ENCODE results near the gene TSBP1.
"Not testable (repeated sequence)": the region's sequence is repeated elsewhere in the genome, so short reads cannot be mapped to it uniquely, and the experiment has no call there.

Gene TSBP1

GRCh38 chr6:32288426-32288825 lies 83.3 kb downstream of the TSBP1 start:
- no peak for DNase-seq (ENCODE audit: low spot score)

GRCh38 chr6:32273801-32274577 lies 97.7 kb downstream of the TSBP1 start:
- peak; percentile 24 for DNase-seq (ENCODE audit: low spot score)

DNA sequence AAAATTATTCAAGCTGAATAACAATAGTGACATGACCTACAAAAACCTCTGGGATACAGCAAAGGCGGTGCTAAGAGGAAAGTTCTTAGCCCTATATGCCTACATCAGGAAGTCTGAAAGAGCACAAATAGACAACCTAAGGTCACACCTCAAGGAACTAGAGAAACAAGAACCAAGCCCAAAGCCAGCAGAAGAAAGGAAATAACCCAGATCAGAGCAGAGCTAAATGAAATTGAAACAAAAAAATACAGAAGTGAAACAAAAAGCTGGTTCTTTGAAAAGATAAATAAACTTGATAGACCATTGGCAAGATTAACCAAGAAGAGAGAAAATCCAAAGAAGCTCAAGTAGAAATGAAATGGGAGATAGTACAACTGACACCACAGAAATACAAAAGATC lies 100.3 kb downstream of the TSBP1 start:
- DNase-seq (ENCODE audit: low spot score) = peak; percentile 13

GRCh38 chr6:32268459-32268858 lies 103.2 kb downstream of the TSBP1 start:
- DNase-seq (ENCODE audit: low spot score) = not testable (repeated sequence)

DNA sequence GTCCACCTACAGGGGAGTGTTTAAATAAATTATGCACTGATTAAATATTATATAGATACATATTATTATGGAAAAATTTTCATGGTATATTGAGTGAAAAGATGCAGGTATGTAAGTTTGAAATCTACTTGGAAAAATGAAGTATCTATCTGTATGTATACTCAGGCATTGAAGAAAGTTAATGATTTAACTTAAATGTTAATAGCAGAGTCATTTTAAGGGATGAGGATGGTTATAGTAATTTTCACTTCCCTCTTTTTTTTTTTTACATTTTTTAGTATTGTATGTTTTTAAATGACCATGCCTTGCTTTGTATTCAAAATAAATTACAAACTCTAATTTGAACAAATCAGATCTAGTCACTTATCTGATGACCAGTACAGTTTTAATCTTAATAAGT lies 104.7 kb downstream of the TSBP1 start:
- DNase-seq (ENCODE audit: low spot score) = no peak

- not testable (repeated sequence) for DNase-seq (ENCODE audit: low spot score)
Observed at GRCh38 chr6:32257262-32257661, 114.4 kb downstream of the TSBP1 start.

DNA sequence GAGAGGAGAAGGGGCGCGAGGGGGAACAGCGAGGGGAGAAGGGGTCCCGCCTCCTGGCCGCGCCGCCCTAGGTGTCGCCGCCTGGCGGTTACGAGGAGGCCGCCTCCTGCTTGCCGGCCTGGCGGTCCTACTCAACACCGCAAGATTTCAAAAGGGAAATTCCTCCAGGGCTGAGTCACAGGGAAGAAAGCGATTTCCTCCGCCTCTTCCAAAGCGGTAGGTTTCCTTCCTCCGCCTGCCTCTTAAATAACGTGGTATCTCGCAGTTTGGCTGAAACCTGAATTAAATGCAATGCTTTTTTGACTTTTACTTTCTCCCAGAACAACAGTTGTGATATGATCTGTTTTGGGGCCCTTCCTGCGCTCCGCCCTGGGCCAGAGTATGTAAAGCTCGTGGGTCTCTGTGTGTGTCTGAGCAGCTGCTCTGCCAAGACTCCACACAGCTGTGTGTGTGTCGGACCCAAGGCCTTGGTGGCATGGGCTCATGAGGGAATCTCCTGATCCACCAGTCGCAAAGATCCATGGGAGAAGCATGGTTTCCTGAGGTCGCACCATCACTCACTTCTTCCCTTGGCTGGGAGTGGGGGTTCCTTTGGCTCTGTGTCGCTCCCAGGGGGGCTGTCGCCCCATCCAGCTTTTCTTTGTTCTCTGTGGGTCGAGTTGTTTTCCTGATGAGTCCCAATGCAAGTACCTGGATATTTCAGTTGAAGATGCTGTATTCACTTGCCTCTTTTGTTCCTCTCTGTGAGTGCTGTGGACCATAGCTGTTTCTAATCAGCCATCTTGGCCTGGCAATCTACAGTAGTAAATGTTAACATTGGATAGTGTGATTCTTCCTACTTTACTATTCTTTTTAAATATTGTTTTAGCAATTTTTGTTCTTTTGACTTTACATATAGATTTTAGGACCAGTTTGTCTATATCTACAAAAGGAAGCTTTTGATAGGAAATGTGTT lies 116.2 kb downstream of the TSBP1 start:
- DNase-seq (ENCODE audit: low spot score) = peak; percentile 72

- DNase-seq (ENCODE audit: low spot score) = no peak
Observed at GRCh38 chr6:32254761-32255198, 116.9 kb downstream of the TSBP1 start.

DNA sequence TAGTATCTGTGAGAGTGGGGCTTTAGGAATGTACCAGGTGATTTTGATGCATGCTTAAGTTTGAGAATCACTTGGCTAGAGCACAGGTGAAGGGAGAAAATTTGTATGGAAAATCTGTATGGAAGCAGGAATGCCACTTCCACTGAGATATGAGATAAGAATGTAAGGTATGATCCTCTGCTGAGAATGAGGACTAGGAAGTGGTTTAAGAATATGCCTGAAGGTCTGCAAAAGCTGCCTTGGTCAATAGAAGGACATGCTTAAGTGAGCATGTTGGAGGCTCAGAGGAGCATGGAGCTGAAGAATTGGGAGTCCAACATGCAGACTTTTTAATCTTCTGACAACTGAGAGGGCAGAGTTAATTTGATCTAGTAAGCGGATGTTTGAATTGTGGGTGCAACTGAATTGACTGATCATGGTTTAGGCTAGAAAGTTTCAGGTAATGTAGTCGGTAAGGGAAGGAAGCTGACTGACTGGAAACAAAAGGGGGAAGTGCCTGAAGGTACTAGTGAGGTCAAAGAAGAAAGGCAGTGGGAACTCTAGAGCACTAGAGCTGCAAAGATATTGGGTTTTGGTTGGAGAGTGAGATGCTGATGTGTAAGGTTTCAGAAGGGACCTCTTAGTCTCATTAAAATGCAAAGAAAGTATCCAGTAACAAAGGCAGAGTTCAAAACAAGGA lies 119.2 kb downstream of the TSBP1 start:
- no peak for DNase-seq (ENCODE audit: low spot score)

DNA sequence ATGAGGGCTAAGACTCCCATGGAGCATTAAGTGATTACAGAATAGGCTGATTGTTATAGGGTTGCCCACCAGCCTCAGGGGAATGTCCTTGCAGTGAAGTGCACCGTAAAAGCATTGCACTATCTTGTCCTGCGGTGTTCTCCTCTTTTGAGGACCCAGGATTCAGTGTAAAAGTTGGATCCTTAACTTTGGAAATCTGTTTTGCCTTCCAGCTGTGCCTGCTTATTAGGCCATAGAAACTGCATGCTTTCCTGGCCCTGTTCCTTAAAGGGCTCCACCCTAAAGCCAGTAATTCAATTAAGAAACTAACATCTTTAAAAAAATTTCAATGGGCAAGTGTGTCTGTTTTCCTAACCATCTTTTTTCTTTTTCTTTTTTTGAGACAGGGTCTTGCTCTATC lies 122.4 kb downstream of the TSBP1 start:
- no peak for DNase-seq (ENCODE audit: low spot score)

GRCh38 chr6:32247401-32247800 lies 124.3 kb downstream of the TSBP1 start:
- DNase-seq (ENCODE audit: low spot score) = no peak

- DNase-seq (ENCODE audit: low spot score) = peak; percentile 86
Observed at GRCh38 chr6:32244946-32245398, 126.7 kb downstream of the TSBP1 start.

DNA sequence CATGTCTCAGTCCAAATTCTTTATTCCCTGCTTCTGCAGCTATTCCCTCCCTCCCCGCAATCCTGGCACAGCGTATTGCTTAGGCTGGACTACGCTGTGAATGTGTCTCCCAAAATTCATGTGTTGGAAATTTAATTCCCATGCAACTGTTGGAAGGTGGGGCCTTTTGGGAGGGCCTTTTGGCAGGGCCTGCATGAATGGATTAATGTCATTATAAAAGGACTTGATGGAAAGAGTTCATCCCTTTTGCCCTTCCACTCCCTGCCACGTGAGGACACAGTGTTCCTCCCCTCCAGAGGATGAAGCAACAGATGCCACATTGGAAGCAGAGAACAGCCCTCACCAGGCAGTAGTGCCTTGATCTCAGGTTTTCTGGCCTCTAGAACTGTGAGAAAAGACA lies 127.4 kb downstream of the TSBP1 start:
- no peak for DNase-seq (ENCODE audit: low spot score)

Data from Ammon's horn (tissue), 1 donor.